ENCODE measurements around the gene SORCS3.

DNA sequence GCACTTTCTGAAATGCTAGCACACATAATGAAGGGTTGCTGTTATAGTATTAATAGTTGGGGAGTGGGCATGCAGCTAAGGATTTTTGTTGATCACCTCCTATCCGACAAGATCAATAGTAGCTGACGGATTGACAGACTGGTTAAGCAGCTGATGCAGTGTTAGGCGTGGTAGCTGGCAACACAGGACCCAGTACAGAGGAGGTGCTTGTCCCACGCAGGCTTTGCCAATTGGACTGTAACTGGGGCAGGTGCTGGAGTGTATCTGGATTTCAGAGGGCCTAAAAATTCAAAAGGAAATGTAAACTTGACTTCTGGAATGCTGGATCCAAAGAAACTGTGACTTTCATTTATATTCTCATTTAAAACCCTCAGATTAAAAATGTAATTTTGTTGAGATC is 340.9 kb downstream of the SORCS3 start:
- no peak for TF ChIP-seq POLR2A (IDR thresholded peaks at IDR 0.05)
- TF ChIP-seq, protein P1, sequence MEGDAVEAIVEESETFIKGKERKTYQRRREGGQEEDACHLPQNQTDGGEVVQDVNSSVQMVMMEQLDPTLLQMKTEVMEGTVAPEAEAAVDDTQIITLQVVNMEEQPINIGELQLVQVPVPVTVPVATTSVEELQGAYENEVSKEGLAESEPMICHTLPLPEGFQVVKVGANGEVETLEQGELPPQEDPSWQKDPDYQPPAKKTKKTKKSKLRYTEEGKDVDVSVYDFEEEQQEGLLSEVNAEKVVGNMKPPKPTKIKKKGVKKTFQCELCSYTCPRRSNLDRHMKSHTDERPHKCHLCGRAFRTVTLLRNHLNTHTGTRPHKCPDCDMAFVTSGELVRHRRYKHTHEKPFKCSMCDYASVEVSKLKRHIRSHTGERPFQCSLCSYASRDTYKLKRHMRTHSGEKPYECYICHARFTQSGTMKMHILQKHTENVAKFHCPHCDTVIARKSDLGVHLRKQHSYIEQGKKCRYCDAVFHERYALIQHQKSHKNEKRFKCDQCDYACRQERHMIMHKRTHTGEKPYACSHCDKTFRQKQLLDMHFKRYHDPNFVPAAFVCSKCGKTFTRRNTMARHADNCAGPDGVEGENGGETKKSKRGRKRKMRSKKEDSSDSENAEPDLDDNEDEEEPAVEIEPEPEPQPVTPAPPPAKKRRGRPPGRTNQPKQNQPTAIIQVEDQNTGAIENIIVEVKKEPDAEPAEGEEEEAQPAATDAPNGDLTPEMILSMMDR (IDR thresholded peaks at IDR 0.05): no peak

Data from esophagus squamous epithelium (tissue), 4 donors.